Measurements from ENCODE around the gene DPH1. TPM values are rescaled to one million over a fixed set of nuclear protein-coding genes. Genes with fewer than 3 reads are reported as not detected.

The DPH1 gene
- 21.0 and 24.6 TPM in 2 replicates for total RNA-seq

DNA sequence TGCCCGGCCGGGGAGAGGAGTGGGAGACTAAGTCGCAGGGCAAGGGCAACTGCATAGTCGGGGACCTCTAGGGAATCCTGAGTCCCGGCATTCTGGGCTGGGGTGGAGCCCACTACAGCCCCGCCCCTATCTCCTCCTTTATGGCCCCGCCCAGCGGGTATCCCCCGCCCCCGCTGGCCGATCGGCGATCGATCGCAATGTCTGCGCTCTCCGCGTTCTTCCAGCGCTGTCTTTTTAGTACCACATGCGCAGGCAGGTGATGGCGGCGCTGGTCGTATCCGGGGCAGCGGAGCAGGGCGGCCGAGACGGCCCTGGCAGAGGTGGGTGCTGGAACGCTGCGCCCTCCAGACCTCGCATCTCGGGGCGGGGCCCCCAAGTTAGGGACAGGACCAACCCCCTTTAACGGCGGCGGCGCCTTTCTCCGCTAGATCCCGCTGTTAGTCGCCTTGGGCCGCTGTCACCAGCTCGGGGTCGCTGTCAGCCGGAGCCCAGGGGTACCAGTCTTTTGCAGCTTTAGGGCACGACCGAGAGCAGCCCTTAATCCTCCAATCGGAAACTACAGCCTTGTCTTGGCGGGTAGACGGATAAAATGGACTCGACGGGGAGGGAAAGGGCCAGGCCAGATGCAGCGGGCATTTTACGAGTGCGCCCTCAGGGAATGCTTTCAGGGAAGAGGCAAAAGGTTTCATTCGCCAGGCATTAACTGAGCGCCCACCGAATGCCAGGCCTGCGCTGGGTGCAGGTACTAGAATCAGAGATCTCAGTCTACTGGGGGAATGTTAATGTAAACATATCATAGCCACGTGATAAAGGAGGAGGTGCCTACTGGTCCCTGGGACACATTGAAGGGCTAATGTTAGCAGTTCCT lies at the start of gene DPH1:
DPH1 (plus strand) TSS at position 243 of the 868 bp plus-strand sequence; CDS start at position 260, 17 bp downstream.

DNA sequence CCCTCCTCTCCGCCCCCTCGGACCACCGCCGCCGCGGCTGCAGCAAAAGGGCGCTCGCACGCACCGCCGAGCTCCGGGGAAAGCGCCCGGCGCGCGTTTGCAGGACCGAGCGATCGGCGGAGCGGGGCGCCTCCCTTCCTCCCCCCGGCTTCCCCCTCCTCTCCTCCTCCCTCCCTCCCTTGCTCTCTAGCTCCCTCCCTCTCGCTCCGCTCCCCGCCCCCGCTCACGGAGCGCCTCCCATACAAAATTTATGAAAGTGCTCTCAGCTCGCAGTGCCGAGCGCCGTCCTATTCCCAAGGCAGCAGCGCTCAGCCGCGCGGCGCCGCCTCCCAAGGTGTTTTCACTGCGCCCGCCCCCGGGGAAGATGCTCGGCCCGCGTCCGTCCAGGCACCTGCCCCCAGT lies 4.7 kb upstream of the DPH1 start, which contains the start of gene RTN4RL1:
RTN4RL1 (minus strand) TSS at position 115 of the 402 bp plus-strand sequence. CDS start 469 bp downstream, outside the sequence.

DNA sequence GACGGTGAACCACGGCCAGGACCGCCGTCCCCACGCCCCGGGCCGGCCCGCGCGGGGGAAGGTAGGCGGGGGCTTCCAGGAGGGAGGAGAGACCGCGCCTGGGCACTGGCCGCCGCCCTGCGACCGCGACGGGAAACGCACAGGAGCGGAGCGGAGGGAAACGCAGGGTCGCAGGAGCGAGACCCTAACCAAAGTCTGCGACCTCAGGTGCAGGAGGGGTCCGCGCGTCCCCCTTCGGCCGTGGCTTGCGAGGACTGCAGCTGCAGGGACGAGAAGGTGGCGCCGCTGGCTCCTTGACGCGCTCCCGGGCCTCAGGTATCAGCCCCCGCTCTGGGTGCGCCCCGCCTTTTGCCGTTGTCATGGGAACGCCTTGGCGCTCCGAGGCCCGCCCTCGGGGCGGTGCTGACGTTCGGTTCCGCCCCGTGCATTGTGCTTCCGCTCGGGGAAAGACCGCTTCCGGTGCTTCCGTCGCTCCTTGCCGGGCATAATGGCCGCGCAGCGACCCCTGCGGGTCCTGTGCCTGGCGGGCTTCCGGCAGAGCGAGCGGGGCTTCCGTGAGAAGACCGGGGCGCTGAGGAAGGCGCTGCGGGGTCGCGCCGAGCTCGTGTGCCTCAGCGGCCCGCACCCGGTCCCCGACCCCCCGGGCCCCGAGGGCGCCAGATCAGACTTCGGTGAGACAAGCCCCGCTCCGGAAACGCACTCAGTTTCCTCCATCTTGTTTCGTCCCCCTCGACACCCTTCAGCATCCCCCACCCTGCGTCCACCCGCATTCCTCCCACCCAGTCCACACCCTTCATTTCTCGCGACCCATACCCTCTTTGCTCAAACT lies 11.8 kb downstream of the DPH1 start, which contains the start of gene OVCA2:
OVCA2 (plus strand) TSS at position 462 of the 829 bp plus-strand sequence; CDS start at position 488, 26 bp downstream.

DNA sequence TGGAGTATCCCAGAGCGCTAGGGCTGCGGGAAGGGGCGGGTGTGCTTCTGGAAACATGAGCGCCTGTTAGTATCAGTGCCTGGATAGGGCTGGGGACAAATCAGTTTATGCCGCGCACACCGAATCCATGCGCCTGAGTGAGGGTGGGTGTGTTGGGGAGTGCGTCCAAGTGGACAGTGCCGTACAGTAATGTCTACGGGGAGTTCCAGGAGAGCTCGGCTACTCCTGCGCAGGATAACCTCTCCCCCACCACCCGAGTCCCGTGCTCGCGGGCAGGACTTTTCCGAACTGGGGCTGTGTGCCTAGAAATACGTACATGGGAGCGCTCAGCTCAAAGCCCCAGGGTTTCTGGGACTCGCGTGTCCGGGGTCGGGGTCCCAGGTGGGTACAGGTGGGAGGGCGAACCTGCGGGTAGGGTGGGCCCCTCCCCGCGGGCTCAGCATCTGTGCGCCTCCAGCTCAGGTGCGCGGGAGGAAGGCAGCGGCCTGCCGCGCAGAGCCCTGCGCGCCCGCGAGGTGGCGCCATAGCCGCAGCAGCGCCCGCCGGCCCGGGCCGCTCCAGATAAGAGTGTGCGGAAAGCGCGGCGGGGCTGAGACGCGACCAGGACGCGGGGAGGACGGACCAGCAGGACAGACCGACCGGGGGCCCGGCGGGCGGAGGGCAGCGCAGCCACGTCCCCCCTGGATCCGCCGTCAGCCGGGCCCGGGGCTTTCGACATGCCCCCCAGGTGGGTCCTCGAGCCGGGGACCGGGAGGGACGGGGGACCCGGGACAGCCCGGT lies 24.7 kb downstream of the DPH1 start, which contains the start of gene HIC1:
HIC1 (plus strand) TSS at position 592 of the 780 bp plus-strand sequence. CDS start 1,588 bp downstream, outside the sequence.

Other genes starting within 250 kb of the DPH1 start
- 4.7 and 6.3 TPM in 2 replicates for gene SMYD4, start 200.3 kb upstream of the DPH1 start, total RNA-seq
- 20.1 and 27.5 TPM in 2 replicates for gene RPA1, start 200.1 kb upstream of the DPH1 start, total RNA-seq
- gene RTN4RL1, start 4.8 kb upstream of the DPH1 start, total RNA-seq: 4.4 and 8.0 TPM in 2 replicates
- 67.2 and 74.0 TPM in 2 replicates for gene OVCA2, start 11.9 kb downstream of the DPH1 start, total RNA-seq
- 3.3 and 3.7 TPM in 2 replicates for gene HIC1, start 24.9 kb downstream of the DPH1 start, total RNA-seq